OCI-LY3 (cell line): ENCODE measurements around the gene TBK1.

ENCODE experiments used
- EZH2phosphoT487 ChIP-seq: fragments of 200-600 bp; shearing (Covaris generic); IDR thresholded peaks from 2 replicates; pipeline ENCODE4 v1.6.1; 2018; ENCODE audit warnings: antibody characterized with exemption, mixed run types, low read depth
- TF ChIP-seq, protein P1 (sequence below): fragments of 200-600, 300-600 bp; sonication (generic); IDR thresholded peaks from 2 replicates; pipeline ENCODE4 v1.5.1; 2014; ENCODE audit warnings: antibody characterized with exemption, low read length, low read depth

DNA sequence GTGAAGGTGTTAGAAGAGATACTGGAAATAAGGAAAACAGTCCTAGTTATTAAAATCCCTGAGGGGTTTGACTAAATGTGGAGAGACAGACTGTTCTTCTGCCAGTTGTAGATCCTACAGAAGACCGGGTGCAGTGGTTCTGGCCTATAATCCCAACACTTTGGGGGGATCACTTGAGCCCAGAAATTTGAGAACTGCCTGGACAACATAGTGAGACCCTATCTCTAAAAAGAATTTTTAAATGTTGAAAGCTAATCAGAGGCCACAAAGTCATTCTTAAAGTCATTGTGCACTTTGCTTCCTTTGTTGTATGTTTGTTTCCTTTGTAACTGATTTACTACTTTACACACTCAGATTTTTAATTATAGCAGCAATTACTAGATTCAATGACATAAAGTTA, 97.2 kb downstream of the TBK1 start:
- TF ChIP-seq, protein P1, sequence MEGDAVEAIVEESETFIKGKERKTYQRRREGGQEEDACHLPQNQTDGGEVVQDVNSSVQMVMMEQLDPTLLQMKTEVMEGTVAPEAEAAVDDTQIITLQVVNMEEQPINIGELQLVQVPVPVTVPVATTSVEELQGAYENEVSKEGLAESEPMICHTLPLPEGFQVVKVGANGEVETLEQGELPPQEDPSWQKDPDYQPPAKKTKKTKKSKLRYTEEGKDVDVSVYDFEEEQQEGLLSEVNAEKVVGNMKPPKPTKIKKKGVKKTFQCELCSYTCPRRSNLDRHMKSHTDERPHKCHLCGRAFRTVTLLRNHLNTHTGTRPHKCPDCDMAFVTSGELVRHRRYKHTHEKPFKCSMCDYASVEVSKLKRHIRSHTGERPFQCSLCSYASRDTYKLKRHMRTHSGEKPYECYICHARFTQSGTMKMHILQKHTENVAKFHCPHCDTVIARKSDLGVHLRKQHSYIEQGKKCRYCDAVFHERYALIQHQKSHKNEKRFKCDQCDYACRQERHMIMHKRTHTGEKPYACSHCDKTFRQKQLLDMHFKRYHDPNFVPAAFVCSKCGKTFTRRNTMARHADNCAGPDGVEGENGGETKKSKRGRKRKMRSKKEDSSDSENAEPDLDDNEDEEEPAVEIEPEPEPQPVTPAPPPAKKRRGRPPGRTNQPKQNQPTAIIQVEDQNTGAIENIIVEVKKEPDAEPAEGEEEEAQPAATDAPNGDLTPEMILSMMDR: no peak
- no peak for TF ChIP-seq EZH2phosphoT487
